HG03108 (cell line): ENCODE results near the gene EEF1E1.
A peak's percentile ranks its signal among the peaks of the same experiment; 100 is the strongest.
"Not testable (repeated sequence)": the region's sequence is repeated elsewhere in the genome, so short reads cannot be mapped to it uniquely, and the experiment has no call there.

ENCODE experiments used
- ATAC-seq: cut with Tn5 transposase; IDR thresholded peaks from one replicate; pipeline ENCODE4 v1.9.1; 2021; ENCODE audit warnings: moderate library complexity; ENCODE audit not compliant: unreplicated experiment

The EEF1E1 gene

DNA sequence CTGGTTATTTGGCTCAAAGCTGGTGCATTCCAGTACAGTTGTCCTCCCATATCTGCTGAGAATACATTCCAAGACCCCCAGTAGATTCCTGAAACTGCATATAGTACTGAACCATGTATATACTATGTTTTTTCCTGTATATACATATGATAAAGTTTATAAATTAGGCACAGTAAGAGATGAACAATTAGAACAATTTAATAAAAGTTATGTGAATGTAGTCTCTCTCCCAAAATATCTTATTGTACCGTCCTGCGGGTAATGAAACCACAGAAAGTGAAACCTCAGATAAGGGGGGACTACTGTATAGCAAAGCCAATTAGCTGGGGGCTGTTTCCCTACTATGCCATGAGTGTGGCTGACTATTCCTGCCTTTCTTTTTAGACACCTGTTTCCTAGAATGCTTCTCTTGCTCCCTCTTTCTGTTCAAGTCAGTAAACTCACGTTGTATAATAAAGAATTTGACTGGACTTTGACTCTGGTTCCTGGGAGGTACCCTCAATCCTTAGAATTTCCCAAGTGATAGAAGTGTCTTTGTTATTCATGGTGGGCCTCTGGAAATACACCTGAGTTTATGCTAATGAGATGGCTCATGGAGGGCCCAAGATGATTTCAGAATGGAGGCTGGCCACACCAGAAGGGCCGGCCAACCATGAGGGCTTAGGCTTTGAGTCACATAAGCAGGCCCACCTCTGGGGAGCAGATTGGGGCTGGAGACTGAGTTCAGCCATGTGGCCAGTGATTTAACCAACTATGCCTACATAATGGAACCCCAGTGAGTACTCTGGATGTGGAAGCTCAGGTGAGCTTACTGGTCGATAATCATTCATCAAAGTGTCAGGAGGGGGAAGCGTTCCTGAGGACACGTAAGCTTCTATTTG, 37.5 kb downstream of the EEF1E1 start:
- no peak for ATAC-seq

- peak; percentile 90 for ATAC-seq
Measured at GRCh38 chr6:8063761-8064637, 38.3 kb downstream of the EEF1E1 start, which contains the start of gene BLOC1S5. BLOC1S5 (minus strand) TSS chr6:8064389; CDS start chr6:8064376, 13 bp downstream.

GRCh38 chr6:8061736-8062135, 40.6 kb downstream of the EEF1E1 start:
- no peak for ATAC-seq

DNA sequence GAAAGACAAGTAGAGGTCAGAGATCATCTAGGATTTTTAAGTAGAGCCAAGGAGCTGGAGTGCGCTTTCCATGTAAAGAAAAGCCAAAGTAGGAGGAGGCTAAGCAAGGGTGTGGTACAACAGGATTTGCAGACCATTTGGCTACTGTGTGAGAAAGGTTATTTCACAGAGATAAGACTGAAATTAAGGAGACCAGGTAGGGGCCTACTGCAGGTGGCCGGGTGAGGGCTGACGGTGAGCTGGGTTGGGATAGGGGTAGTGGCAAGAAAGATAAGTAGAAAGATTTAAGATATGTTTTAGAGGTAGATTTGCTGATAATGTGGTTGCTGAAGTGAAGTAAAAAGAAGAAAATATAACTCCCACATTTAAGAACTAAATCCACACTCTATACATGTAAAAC, 42.0 kb downstream of the EEF1E1 start:
- no peak for ATAC-seq

GRCh38 chr6:8059129-8059528, 43.2 kb downstream of the EEF1E1 start:
- no peak for ATAC-seq

GRCh38 chr6:8057793-8058192, 44.6 kb downstream of the EEF1E1 start:
- no peak for ATAC-seq

GRCh38 chr6:8057263-8057662, 45.1 kb downstream of the EEF1E1 start:
- no peak for ATAC-seq

- no peak for ATAC-seq
Measured at GRCh38 chr6:8054276-8054675, 48.1 kb downstream of the EEF1E1 start.

DNA sequence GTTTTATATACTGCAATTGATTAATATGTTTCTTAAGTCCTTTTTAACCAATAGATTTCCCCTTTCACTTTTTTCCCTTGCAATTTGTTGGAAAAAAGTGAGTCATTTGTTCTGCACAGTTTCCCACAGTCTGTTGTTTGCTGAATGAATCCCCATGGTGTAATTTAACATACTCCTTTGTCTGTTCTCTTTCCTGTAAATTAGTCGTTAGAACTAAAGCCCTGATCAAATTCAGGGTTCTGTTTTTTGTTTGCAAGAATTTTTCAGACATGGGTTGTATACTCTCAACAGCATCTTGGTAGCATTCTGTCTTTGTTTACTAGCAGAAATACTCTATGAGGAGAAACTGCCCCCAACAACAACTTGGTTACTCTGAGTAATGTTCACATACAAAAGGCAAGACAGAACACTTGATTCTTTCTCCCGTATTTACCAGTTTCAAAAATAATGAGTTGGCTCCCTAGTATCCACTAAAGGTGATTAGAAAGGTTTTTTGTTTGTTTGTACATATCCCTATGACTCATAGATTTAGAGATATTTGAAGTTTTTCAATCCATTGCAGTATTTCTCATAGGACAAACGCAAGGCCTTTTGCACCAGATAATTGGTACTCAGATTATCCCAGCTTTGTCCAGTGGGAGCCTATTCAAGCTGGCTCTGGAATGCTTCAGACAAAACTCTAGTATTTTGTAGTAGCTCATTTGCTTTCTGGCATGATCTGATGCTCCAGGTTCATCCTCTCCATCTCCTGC, 54.6 kb downstream of the EEF1E1 start:
- ATAC-seq, result no peak

- ATAC-seq, result not testable (repeated sequence)
Measured at GRCh38 chr6:8045769-8046168, 56.6 kb downstream of the EEF1E1 start.

- no peak for ATAC-seq
Measured at GRCh38 chr6:8043221-8043620, 59.1 kb downstream of the EEF1E1 start.

- ATAC-seq, result no peak
Measured at GRCh38 chr6:8041913-8042583, 60.3 kb downstream of the EEF1E1 start.

- ATAC-seq, result not testable (repeated sequence)
Measured at GRCh38 chr6:8034107-8034506, 68.2 kb downstream of the EEF1E1 start.

DNA sequence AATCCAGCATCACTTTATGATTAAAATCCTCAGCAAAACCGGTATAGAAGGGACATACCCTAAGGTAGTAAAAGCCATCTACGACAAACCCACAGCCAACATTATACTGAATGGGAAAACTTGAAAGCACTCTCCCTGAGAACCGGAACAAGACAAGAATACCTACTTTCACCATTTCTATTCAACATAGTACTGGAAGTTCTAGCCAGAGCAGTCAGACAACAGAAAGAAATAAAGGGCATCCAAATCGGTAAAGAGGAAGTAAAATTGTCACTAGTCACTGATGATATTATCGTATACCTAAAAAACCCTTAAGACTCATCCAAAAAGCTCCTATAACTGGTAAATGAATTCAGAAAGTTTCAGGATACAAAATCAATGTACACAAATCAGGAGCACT, 71.4 kb downstream of the EEF1E1 start:
- ATAC-seq, result no peak
